ENCODE data around the gene FEM1A. TPM values are rescaled to one million over a fixed set of nuclear protein-coding genes. Genes with fewer than 3 reads are reported as not detected.
"Not testable (repeated sequence)": the region's sequence is repeated elsewhere in the genome, so short reads cannot be mapped to it uniquely, and the experiment has no call there.

FEM1A gene
- total and polyA plus RNA-seq, 2 donors, result 7.7 to 9.1 TPM

DNA sequence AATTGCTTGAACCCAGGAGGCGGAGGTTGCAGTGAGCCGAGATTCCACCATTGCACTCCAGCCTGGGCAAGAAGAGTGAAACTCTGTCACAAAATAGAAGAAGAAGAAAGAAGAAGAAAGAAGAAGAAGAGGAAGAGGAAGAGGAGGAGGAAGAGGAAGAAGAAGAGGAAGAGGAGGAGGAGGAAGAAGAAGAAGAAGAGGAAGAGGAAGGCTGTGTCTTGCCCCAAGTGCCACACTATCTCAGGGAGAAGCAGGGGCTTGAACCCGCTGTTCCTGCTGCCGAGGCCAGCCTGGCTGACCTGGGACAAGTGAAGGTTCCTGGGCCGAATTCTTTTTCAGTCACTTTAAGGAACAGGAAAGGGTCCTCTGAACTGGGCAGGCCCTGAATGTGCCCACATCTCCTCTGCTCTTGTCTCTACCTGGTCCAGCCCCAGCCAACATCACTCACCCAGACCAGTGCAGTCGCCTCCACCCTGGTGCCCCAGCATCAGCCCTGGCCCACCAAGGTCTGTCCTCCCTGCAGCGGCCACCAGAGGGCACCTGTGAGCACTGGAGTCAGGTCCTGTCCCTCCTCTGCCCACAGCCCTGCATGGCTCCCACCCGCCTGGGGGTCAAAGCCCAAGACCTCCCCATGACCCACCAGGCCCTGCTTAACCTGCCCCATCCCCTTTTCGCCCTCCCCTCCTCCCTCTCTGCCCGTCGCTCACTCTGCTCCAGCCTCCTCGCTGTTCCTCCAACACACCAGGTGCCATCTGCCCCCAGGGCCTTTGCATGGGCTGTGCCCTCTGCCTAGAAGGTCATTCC lies 20.0 kb downstream of the FEM1A start:
- no peak for DNase-seq (ENCODE audit: extremely low spot score)
- 71% methylated on average over 12 of the region's 12 CpGs for WGBS
- Histone ChIP-seq H3K27ac (ENCODE audit: low read depth) (no peak overlapping the region), H3K36me3 (ENCODE audit: insufficient read depth) (no peaks in the 10 kb centered on the region), H3K4me1 (ENCODE audit: insufficient read depth) (no peaks in the 10 kb centered on the region), H3K4me3 (ENCODE audit: low read depth, low read length) (no peak overlapping the region)

GRCh38 chr19:4814625-4815425 lies 23.3 kb downstream of the FEM1A start:
- Histone ChIP-seq H3K36me3 (ENCODE audit: insufficient read depth) (peaks cover 2% of the 10 kb centered on the region), H3K27ac (ENCODE audit: low read depth) (no peak overlapping the region), H3K4me3 (ENCODE audit: low read depth, low read length) (no peak overlapping the region), H3K4me1 (ENCODE audit: insufficient read depth) (no peaks in the 10 kb centered on the region)
- WGBS, result 74% methylated on average over 7 of the region's 7 CpGs
- no peak for DNase-seq (ENCODE audit: extremely low spot score)

- no peak overlapping the region for H3K4me3 ChIP-seq (ENCODE audit: low read depth, low read length)
- H3K27ac ChIP-seq (ENCODE audit: low read depth), result no peak overlapping the region
- WGBS, result 29% methylated on average over 28 of the region's 28 CpGs
- peak; percentile 87 for DNase-seq (ENCODE audit: extremely low spot score)
- H3K36me3 ChIP-seq (ENCODE audit: insufficient read depth), result peaks cover 2% of the 10 kb centered on the region
- H3K4me1 ChIP-seq (ENCODE audit: insufficient read depth), result no peaks in the 10 kb centered on the region
These were observed 24.1 kb downstream of the FEM1A start for GRCh38 chr19:4815426-4816201.

- Histone ChIP-seq H3K4me1 (ENCODE audit: insufficient read depth) (no peaks in the 10 kb centered on the region), H3K27ac (ENCODE audit: low read depth) (no peak overlapping the region), H3K36me3 (ENCODE audit: insufficient read depth) (peaks cover 2% of the 10 kb centered on the region), H3K4me3 (ENCODE audit: low read depth, low read length) (no peak overlapping the region)
- no peak for DNase-seq (ENCODE audit: extremely low spot score)
- 93% methylated on average over 35 of the region's 35 CpGs for WGBS
These were observed 24.8 kb downstream of the FEM1A start for GRCh38 chr19:4816202-4816949.

DNA sequence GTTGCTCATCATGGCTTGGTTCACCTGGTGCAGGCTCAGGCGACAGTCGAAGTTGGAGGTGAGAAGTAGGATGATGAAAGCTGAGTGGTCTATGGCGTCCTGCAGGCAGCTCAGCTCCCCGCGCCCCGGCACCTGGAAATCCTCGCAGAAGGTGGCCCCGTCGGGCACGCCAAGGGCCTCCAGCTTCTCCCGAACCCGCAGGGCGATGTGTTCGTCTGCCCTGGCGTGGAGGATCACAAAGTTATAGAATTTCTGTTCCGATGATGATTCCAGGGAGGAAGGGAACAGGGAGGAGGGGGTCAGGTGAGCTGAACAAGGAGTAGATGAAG lies 25.4 kb downstream of the FEM1A start:
- Histone ChIP-seq H3K4me3 (ENCODE audit: low read depth, low read length) (no peak overlapping the region), H3K4me1 (ENCODE audit: insufficient read depth) (no peaks in the 10 kb centered on the region), H3K36me3 (ENCODE audit: insufficient read depth) (peaks cover 2% of the 10 kb centered on the region), H3K27ac (ENCODE audit: low read depth) (no peak overlapping the region)
- no peak for DNase-seq (ENCODE audit: extremely low spot score)
- whole genome bisulfite sequencing, result 94% methylated on average over 16 of the region's 16 CpGs

GRCh38 chr19:4817467-4818277 lies 26.1 kb downstream of the FEM1A start:
- no peaks in the 10 kb centered on the region for H3K4me1 ChIP-seq (ENCODE audit: insufficient read depth)
- DNase-seq (ENCODE audit: extremely low spot score), result no peak
- H3K4me3 ChIP-seq (ENCODE audit: low read depth, low read length), result no peak overlapping the region
- H3K27ac ChIP-seq (ENCODE audit: low read depth), result no peak overlapping the region
- WGBS, result 92% methylated on average over 32 of the region's 32 CpGs
- peaks cover 2% of the 10 kb centered on the region for H3K36me3 ChIP-seq (ENCODE audit: insufficient read depth)

GRCh38 chr19:4821265-4821664 lies 29.7 kb downstream of the FEM1A start:
- H3K36me3 ChIP-seq (ENCODE audit: insufficient read depth), result peaks cover 2% of the 10 kb centered on the region
- no peaks in the 10 kb centered on the region for H3K4me1 ChIP-seq (ENCODE audit: insufficient read depth)
- no peak overlapping the region for H3K27ac ChIP-seq (ENCODE audit: low read depth)
- H3K4me3 ChIP-seq (ENCODE audit: low read depth, low read length), result no peak overlapping the region
- no peak for DNase-seq (ENCODE audit: extremely low spot score)
- WGBS, result 69% methylated on average over 4 of the region's 4 CpGs

DNA sequence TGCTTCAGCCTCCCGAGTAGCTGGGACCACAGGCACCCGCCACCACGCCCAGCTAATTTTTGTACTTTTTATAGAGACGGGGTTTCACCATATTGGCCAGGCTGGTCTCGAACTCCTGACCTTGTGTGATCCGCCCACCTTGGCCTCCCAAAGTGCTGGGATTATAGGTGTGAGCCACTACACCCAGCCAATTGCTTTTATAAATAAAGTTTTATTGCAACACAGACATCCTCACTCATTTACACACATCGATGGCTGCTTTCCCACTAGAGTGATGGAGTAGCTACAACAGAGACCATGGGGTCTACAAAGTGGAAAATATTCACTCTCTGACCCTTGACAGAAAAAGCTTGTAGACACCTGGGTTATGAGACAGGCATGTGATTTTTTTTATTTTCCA lies 30.8 kb downstream of the FEM1A start:
- not testable (repeated sequence) for H3K4me1 ChIP-seq (ENCODE audit: insufficient read depth); H3K36me3 ChIP-seq (ENCODE audit: insufficient read depth); H3K4me3 ChIP-seq (ENCODE audit: low read depth, low read length); DNase-seq (ENCODE audit: extremely low spot score); H3K27ac ChIP-seq (ENCODE audit: low read depth)
- 96% methylated on average over 7 of the region's 7 CpGs for WGBS

GRCh38 chr19:4823577-4823976 lies 32.0 kb downstream of the FEM1A start:
- DNase-seq (ENCODE audit: extremely low spot score), result no peak
- Histone ChIP-seq H3K4me3 (ENCODE audit: low read depth, low read length) (no peak overlapping the region), H3K4me1 (ENCODE audit: insufficient read depth) (no peaks in the 10 kb centered on the region), H3K36me3 (ENCODE audit: insufficient read depth) (no peaks in the 10 kb centered on the region), H3K27ac (ENCODE audit: low read depth) (no peak overlapping the region)
- WGBS, result 78% methylated on average over 6 of the region's 6 CpGs

DNA sequence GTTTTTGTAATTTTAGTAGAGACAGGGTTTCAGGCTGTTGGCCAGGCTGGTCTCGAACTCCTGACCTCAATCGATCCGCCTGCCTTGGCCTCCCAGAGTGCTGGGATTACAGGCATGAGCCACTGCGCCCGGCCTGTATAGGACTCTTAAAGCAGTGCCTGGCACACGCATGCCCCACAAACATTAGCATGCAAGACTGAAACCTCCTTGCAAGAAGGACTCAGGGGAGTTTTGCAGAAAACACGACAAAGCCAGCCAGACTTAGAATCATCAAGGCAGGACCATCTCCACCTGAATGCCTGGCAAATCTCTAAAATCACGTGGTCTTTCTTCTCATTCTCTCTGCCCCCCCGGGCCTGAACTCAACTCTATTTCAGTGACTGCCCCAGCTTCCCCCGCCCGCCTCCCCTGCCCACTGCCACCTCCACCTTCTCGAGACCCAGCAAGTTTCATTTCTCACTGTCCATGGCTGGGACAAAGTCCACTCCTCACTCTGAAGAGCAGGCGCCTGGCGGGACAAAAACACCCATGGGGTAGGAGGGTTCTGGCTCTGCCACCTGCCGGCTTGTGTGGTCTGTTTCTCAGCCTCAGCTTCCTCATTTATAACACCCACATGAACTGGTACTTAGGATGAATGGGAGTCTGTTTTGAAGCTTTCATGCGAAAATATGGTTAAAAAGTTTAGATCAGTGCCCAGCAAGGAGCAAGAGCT lies 37.6 kb downstream of the FEM1A start:
- Histone ChIP-seq H3K4me1 (ENCODE audit: insufficient read depth) (no peaks in the 10 kb centered on the region), H3K27ac (ENCODE audit: low read depth) (no peak overlapping the region), H3K4me3 (ENCODE audit: low read depth, low read length) (no peak overlapping the region), H3K36me3 (ENCODE audit: insufficient read depth) (no peaks in the 10 kb centered on the region)
- no peak for DNase-seq (ENCODE audit: extremely low spot score)
- WGBS, result 76% methylated on average over 16 of the region's 16 CpGs

GRCh38 chr19:4830332-4830731 lies 38.8 kb downstream of the FEM1A start:
- H3K4me3 ChIP-seq (ENCODE audit: low read depth, low read length), result no peak overlapping the region
- no peak for DNase-seq (ENCODE audit: extremely low spot score)
- H3K36me3 ChIP-seq (ENCODE audit: insufficient read depth), result no peaks in the 10 kb centered on the region
- peak overlapping the region; percentile 89 for H3K27ac ChIP-seq (ENCODE audit: low read depth)
- no peaks in the 10 kb centered on the region for H3K4me1 ChIP-seq (ENCODE audit: insufficient read depth)
- 90% methylated on average over 6 of the region's 6 CpGs for WGBS

GRCh38 chr19:4830768-4831265 lies 39.3 kb downstream of the FEM1A start:
- no peak for DNase-seq (ENCODE audit: extremely low spot score)
- Histone ChIP-seq H3K4me1 (ENCODE audit: insufficient read depth) (no peaks in the 10 kb centered on the region), H3K4me3 (ENCODE audit: low read depth, low read length) (peak overlapping the region; percentile 93), H3K27ac (ENCODE audit: low read depth) (peak overlapping the region; percentile 89), H3K36me3 (ENCODE audit: insufficient read depth) (no peaks in the 10 kb centered on the region)
- 68% methylated on average over 6 of the region's 6 CpGs for WGBS
